ENCODE data around the gene PPP3CA. TPM values are rescaled to one million over a fixed set of nuclear protein-coding genes. Genes with fewer than 3 reads are reported as not detected.

The PPP3CA gene
- total and polyA plus RNA-seq, 2 of the 8 experiments (the other 6 are each of a cell fraction or from before 2014, with no cell fraction given) = 7.9 to 35.0 TPM

DNA sequence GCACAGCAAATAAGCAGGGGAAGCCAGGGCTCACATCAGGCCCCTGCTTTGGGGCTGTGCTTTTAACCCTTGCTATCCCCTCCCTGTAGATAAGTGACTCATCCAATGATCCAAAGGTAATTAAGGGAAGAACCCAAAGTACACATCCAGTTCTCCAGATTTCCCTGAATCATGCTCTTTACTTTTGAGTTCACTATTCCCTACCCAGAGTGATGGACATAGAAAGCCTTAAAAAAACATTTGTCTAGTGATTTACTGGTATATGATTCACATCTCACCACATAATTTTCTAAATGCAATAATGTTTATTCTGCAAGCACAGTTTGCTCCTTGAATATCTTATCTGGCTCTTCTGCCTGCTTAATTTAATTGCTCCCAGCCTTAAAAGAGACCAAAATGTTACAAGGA, 136.2 kb downstream of the PPP3CA start:
- Histone ChIP-seq H2BK15ac (ENCODE audit: low read length) (no peak overlapping the region), H3K14ac (ENCODE audit: insufficient read length) (no peak overlapping the region), H4K8ac (ENCODE audit: extremely low read depth, insufficient read depth, low read length) (no peak overlapping the region), H3K36me3 (ENCODE audit: control insufficient read depth in 2 of 4, insufficient read depth in 4 of 4, low read length in 3 of 4) (no peaks in the 10 kb centered on the region), H2BK12ac (ENCODE audit: low read depth, low read length) (no peak overlapping the region), H4K91ac (replicated peaks; ENCODE audit: insufficient read length, low read length) (no peak overlapping the region), H3K23ac (ENCODE audit: insufficient read length) (no peak overlapping the region), H3K56ac (replicated peaks; ENCODE audit: insufficient read length, low read depth, low read length) (no peak overlapping the region), H3K4ac (replicated peaks; ENCODE audit: insufficient read length, low read depth, low read length) (no peak overlapping the region), H2AFZ (ENCODE audit: low read length) (no peak overlapping the region), H2AK5ac (ENCODE audit: low read depth, low read length) (no peak overlapping the region), H3K4me1 (replicated peaks in 1 of 4; ENCODE audit: control insufficient read depth in 3 of 4, insufficient read depth in 4 of 4, low read length in 3 of 4) (peaks cover 0 to 6% (median 1%) of the 10 kb centered on the region in 4 experiments; a peak in 2 of 7 replicates), H2BK5ac (ENCODE audit: low read depth, low read length) (no peak overlapping the region), H2BK120ac (replicated peaks; ENCODE audit: low read depth, low read length) (no peak overlapping the region), H4K20me1 (replicated peaks in 1 of 2; ENCODE audit: control insufficient read depth in 1 of 2, insufficient read depth in 2 of 2, low read length in 2 of 2) (no peaks in the 10 kb centered on the region), H3K4me2 (ENCODE audit: insufficient read depth in 1 of 2, low read depth in 2 of 2, low read length in 2 of 2) (peak overlapping the region in 1 of 2 experiments; percentile 21; a peak in 1 of 4 replicates), H3K9ac (replicated peaks in 1 of 4; ENCODE audit: extremely low read depth in 1 of 4, low read depth in 3 of 4, low read length in 3 of 4) (no peak overlapping the region), H3K23me2 (ENCODE audit: low read depth, low read length) (no peaks in the 10 kb centered on the region), H3K27me3 (replicated peaks in 1 of 4; ENCODE audit: control insufficient read depth in 3 of 4, extremely low read depth in 1 of 4, insufficient read depth in 3 of 4, low read length in 3 of 4) (no peaks in the 10 kb centered on the region), H2BK20ac (ENCODE audit: low read length) (no peak overlapping the region), H3K9me3 (ENCODE audit: insufficient read depth in 2 of 2, low read depth in 1 of 2, low read length in 1 of 2) (no peaks in the 10 kb centered on the region), H3K18ac (ENCODE audit: extremely low read depth, low read length) (no peak overlapping the region), H3K4me3 (ENCODE audit: extremely low read depth in 1 of 4, insufficient read depth in 2 of 4, low read depth in 3 of 4, low read length in 4 of 4) (no peak overlapping the region), H4K5ac (ENCODE audit: insufficient read length, low read depth, low read length) (no peak overlapping the region), H3K79me2 (ENCODE audit: control insufficient read depth in 1 of 2, insufficient read depth in 2 of 2, low read length in 2 of 2) (peaks cover 0 to 61% of the 10 kb centered on the region in 2 experiments; a peak in 2 of 4 replicates), H3K79me1 (ENCODE audit: low read depth, low read length) (no peaks in the 10 kb centered on the region; the same call in 1 of the 2 replicates), H3K27ac (ENCODE audit: low read depth, low read length) (no peak overlapping the region)
- CTCF ChIA-PET (ENCODE audit: partially characterized antibody) = no interaction called here
- TF ChIP-seq JUND (IDR thresholded peaks at IDR 0.05; ENCODE audit: low read length) (peak; percentile 80), KDM5A (IDR thresholded peaks at IDR 0.05; ENCODE audit: low read length) (no peak), CHD1 (IDR thresholded peaks at IDR 0.05; ENCODE audit: low read depth, low read length) (no peak), RXRA (IDR thresholded peaks at IDR 0.05; ENCODE audit: insufficient read depth, low read depth, low read length) (no peak), SIRT6 (IDR thresholded peaks at IDR 0.05; ENCODE audit: low read length) (no peak), CEBPB (IDR thresholded peaks at IDR 0.05; ENCODE audit: low read depth, low read length) (no peak), HDAC6 (IDR thresholded peaks at IDR 0.05; ENCODE audit: low read depth, low read length) (no peak)
- FAIRE-seq (no peak), DNase-seq (ENCODE audit: low read depth in 1 of 2, low spot score in 2 of 2) (no peak)
- POLR2A ChIA-PET (ENCODE audit: partially characterized antibody) = interaction anchor here (0.6 kb wide), 1 partner anchor 232 kb away, joined by 4 read pairs; no protein-coding TSS in a partner anchor

All from H1 (cell line).